Erythroblast (primary cell): ENCODE data around the gene HOGA1.

Experiments used
- GATA1 ChIP-seq: IDR thresholded peaks from 2 replicates; pipeline ENCODE4 v1.6.1; 2011; ENCODE audit warnings: low read depth, mild to moderate bottlenecking, control low read depth, low read length, moderate library complexity
- POLR2A ChIP-seq: IDR thresholded peaks from 2 replicates; pipeline ENCODE4 v1.6.1; 2011; ENCODE audit warnings: mild to moderate bottlenecking, low read length

DNA sequence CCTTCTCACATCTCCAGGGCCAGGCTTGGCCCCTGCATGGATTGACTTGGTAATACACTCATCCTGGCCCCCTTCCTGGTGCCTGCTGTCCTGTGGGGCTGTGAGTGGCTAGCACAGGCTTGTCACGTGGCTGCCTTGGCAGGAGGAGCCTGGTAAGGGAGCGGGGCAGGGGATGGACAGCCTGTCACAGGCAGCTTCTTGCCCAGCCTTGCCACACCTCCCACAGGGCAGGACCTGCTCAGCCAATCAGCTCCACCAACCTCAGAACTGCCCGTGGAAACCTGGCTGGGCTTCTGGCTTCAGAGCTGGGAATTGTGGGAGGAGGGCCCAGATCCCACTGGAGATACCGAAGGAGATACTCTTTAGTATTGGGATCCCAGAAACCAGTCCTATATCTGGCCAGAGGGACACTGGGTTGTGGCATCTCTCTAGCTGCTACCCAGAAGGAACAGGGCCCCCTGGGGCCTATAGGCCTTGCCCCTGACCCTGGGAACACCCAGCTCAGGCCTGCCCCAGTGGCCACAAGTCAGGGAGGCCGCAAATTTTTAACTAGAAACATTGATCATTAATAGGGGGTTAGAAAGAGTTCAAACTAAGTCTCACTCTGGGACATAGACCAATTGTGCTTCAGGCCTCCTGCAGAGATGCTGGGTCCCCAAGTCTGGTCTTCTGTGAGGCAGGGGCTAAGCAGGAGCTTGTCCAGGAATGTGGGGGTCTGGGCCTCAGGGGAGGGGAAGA is at the start of gene HOGA1:
- TF ChIP-seq POLR2A (no peak), GATA1 (no peak)
